ENCODE results near the gene PDCL3.

The PDCL3 gene

DNA sequence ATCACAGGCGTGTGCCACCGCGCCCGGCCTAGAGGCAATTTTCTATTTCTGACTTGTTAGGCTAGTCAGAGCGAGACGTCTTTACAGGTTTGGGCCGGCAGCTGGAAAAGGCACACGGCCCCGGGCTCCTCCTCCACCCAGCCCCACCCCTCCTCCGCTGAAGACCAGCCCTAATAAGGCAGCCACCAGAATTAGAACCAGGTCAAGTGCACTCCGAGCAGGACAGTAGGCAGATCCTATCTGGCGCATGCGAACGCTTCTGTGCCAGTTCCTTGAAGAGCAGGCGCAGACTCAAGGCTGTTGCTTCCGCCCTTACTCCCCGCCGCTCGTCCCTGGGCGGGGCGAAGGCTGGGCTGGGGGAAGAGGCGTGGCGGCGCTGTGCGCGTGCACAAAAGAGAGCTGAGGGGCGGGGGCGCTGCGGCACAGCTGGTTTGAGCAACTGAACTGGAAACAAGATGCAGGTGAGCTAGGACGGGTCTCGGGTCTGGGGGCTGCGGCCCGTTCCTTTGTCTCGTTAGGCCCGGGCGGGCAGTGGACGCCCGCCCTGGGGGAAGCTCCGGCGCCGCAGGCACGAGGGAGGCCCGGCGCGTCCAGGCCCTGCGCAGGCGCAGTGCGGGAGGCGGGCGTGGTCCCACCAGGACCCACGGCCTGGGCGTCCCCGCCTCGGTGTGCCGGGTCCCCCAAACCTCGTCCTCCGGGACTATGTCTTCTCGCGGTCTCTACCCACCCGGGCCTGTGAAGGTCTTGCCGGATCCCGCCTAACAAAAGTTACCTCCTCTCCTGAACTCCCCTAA lies at the start of gene PDCL3:
Gene PDCL3 (plus strand): TSS at position 381 of the 794 bp plus-strand sequence. CDS start 75 bp downstream, at position 456.
- DNase-seq (ENCODE audit: low read depth, low spot score) = peak; percentile 95

DNA sequence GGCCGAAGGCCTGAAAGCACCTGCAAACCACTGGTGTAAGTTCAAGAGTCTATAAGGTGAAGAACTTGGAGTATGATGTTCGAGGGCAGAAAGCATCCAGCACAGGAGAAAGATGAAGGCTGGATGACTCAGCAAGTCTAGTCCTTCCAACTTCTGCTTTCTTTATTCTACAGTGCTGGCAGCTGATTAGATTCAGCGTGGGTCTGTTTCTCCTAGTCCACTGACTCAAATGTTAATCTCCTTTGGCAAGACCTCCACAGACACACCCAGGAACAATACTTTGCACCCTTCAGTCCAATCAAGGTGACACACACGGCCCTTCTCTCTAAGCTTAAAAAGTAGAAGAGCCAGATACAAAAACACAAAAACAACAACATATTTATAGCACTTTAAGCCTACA lies 49.1 kb upstream of the PDCL3 start:
- DNase-seq (ENCODE audit: low read depth, low spot score) = no peak

DNA sequence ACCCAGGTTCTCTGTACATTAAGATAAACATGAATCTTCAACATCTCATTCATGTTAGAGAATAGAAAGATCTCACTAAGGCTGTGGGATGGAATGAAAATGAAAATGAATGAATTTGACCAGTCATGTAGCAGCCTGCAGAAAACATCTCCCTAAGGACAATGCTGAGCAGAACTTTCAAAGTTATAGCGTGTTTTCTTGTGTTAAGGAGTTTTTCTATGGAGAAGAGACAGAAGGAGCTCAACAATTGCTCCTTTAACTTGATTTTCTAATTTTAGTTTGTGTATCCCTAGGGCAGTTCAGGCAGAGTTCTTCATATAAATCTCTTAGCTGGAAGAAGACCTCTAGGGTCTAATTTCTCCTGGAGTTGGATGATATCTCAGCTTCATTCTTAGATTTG lies 45.2 kb upstream of the PDCL3 start:
- DNase-seq (ENCODE audit: low read depth, low spot score) = no peak

DNA sequence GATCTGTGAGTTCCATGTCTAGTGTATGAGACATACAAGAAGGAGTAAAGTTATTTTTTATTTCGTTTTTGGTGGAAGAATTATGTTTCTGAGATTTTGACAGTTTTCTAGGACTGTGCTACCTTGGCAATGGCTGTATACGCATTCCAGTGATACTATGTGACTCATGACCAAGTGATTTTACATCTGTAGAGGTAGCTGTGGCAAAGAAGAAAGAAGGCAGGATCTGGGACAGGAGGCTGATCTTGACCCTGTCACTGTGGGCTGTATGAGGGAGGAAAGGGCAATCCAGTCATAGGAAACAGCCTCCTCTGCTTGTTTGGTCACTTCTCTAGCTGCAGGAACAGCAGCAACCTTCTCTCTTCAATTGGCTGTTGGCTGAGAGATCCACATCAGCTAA lies 44.0 kb upstream of the PDCL3 start:
- no peak for DNase-seq (ENCODE audit: low read depth, low spot score)

DNA sequence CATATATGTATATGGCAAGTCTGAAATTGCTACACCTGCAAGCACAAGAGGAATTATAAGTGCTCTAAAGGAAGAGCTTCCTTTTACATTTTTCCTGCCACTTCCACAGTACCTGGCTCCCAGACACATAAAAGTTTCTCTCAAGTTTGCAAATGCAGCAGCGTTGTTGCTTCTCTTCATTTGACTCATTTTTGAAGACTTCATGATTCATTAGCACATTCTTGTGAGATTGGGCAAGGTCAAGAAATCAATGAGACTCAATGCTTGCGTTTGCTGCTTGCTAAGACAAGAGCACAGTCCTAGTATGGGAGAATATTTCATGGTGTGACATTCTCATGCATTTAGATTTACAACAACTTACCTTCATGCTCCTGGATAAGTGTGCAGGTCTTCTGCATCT lies 42.6 kb upstream of the PDCL3 start:
- DNase-seq (ENCODE audit: low read depth, low spot score) = no peak

DNA sequence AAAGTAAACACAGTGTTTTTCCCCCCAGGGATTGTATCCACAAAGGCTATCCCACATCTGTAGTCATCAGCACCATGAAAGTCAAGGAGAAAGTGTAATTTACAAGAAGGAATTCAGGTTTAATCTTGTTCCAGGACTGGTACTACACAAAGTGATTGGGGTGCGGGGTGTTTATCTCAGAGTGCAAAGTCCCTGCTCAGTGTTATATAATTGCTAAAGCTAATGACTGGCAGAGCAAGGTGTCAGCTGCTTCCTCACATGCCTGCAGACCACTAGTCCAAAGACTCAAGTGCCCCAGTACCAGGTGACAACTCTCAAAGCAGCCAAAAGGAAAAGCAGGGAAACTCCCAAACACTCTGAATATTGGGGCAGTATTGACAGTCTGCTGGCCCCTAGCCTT lies 40.4 kb upstream of the PDCL3 start:
- DNase-seq (ENCODE audit: low read depth, low spot score) = no peak

DNA sequence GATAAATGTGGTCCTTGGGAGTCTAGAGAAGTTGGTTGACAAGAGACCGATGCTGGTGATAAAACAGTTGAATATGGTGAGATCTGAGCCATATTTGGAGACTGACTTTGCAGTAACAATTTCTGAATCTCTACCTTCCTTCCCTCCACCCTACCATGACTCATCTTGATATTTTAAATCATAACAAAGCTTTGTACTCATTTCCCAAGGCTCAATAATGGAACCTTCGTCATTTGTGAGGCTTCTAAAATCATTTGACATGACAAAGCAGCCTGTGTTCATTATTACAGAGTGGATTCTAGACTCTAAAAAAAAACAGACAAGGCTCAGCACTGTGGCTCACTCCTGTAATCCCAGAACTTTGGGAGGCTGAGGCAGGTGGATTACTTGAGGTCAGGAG lies 38.5 kb upstream of the PDCL3 start:
- no peak for DNase-seq (ENCODE audit: low read depth, low spot score)

DNA sequence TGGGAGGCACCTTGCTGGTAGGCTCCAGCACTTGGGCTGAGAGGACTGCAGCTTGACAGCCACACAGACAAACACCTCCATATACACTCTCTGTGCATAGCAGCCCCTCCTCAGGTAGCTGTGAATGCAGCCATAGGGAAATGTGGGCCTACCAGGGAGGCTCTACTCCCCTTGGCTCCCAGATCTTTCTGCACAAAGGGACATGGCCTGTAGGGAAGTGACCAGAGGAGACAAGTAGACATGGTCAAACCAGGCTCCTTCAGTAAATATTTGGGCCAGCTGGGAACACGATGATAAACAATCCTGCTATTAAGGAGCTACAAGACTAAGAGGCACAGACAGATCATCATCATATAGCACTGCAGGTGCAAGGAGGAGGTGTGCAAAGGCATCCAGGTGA lies 35.9 kb upstream of the PDCL3 start:
- no peak for DNase-seq (ENCODE audit: low read depth, low spot score)

DNA sequence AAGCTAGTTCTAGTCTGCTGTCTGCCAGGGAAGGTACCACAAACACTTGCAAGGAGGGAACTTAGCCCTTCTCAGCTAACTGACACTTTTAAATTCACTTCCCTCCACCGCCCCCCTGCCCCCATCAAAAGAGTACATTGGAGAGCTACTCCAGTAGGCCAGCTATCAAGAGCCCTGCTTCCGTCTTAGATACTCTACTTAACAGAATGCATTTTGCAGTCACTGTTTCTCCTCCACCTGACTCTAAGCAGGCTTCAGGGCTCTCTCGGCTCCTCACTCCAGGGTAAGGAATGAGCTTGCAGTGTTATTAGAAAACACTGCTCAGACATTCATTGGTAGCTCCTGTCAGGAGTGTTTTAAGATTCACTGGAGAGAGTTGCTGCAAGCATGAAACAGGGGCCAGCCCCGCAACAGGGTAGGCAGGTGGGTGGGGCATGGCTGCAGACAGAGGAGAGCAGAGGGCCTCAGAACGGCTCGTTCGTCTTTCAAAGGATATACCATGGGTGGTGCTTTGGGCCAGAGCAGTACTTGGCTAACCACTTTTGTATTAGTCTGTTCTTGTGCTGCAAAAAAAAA lies 35.3 kb upstream of the PDCL3 start:
- no peak for DNase-seq (ENCODE audit: low read depth, low spot score)

DNA sequence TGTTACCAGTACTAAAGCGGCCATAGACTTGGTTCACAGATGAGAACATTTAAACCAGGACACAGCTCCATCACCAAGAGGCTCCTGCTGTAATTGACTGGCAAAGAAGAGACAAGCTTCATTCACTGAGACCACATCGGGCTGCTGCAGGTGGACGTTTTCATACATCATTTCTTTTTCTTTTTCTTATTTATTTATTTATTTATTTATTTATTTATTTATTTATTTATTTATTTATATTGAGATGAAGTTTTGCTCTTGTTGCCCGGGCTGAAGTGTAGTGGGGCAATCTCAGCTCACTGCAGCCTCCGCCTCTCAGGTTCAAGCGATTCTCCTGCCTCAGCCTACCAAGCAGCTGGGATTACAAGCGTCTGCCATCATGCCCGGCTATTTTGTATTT lies 33.6 kb upstream of the PDCL3 start:
- DNase-seq (ENCODE audit: low read depth, low spot score) = no peak

DNA sequence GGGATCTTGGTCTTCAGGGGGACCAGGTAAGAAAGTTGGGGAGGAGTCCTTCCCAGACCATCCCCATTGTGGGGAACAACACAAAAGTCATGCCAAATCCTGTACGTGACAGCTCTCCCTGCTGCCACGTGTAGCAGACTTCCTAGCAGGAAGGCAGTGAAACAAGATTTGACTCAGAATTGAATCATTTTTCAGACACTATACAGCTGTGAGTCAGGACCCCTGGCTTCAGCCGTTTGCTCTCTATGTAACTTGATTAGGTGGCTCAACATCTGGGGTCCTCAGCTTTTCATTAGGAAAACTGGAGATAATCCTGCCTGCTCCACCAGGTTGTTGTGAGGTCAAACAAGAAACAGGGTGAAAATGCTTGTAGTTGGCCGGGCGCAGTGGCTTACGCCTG lies 32.9 kb upstream of the PDCL3 start:
- no peak for DNase-seq (ENCODE audit: low read depth, low spot score)

DNA sequence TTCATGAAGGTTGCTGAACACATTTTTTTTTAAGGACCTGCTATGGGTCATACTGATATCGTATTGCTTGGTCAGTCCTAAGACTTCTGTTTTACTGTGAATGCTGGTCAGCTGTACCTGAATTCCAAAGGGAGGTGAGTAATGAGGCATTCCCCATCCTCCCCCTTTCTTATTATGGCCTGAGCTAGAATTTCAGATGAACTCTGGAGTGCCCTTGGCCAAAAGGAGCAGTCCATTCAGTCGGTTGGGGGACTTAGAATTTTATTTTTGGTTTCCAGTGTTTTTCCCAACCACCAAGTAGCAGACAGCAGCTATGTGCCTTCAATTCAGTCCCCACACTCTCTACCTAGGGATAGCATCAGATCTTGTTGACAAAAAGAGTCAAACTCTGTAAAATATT lies 26.9 kb upstream of the PDCL3 start:
- DNase-seq (ENCODE audit: low read depth, low spot score) = no peak

DNA sequence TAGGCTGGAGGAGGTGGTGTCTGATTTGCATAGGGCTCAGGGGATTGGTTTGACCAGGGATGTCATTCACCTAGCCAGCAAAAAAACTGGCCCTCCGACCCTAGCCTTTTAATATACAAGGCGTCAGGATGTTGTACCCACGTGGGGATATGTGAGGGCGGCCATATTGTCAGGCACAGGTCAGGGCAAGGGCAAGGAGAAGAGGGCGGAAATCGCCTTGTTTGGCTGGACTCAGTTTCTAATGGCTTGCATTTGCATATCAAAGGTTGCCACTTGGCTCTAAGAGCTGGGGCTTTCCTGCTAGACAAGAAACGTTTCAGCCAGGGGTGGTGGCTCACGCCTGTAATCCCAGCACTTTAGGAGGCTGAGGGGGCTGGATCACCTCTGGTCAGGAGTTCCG lies 24.9 kb upstream of the PDCL3 start:
- peak; percentile 48 for DNase-seq (ENCODE audit: low read depth, low spot score)

DNA sequence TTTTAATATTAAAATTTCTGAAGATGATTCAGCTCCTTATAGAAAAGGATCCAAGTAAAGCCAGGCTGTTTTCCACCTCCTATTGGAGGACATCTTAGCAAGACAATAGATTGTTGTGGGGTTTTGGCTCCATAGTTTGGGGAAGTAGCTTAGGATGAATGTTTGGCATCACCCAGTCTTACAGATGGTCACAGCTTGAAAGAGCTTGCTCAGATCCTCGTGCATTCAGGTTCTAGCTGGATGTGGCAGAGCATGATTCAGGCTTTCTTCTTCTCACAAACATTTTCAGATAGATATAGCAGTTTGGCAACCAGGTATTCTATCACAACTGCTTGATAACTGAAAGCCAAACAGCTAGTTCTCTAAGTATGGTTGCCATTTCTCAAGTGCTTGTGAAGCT lies 23.6 kb upstream of the PDCL3 start:
- DNase-seq (ENCODE audit: low read depth, low spot score) = no peak

DNA sequence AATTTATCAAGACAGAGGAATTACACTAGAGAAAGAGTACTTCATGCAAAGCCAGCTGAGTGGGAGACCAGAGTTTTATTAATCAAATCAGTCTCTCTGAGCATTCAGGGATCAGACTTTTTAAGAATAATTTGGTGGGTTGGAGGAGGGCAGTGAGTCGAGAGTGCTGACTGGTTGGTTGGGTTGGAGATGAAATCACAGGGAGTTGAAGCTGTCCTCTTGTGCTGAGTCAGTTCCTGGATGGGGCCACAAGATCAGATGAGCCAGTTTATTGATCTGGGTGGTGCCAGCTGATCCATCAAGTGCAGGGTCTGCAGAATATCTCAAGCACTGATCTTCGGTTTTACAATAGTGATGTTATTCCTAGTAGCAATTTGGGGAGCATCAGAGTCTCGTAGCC lies 21.4 kb upstream of the PDCL3 start:
- no peak for DNase-seq (ENCODE audit: low read depth, low spot score)

DNA sequence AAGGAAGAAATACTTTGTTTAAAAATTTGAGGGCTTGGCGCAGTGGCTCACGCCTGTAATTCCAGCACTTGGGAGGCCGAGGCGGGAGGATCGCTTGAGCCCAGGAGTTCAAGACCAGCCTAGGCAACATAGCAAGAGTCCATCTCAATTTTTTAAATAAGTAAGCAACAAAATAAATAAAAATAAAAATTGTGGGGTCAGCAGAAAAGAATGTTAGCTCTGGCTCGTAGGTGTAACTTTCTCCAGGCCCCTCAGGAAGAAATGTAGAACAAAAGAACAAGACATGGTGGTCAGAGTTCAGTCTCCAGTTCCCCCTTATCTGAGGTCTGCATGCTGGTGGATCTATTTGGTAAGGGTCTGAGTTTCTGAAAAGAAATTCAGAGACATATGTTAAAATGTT lies 20.4 kb upstream of the PDCL3 start:
- no peak for DNase-seq (ENCODE audit: low read depth, low spot score)

DNA sequence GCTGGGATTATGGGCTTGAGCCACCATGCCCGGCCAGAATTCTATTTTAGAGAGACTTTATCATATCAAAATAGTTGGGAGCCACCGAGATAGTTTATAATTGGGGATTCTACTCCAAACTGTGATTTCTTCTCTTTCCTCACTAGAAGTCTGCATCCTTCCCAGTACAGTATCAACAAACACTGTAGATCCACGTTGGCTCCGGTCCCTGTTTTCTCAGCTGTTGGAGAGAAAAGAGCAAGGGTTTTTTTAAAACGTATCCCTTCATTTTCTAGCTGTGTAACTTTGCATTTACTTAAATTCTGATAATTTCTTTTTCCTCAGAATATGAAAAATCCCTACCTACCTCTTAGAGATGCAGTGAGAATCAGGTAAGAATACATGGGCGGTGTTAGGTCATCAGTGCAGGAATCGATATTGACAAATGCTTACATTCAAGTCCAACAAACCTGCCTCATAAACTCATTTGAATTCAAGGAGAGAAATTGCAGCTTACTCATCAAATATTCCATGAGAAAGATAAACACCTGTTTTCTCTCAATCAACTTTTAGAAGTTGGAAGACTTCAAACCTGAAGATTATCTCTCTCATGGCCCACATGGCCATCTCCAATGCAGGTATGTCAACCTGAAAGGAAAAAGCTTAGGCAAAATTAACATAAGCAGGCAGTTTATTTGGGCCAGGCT lies 17.7 kb upstream of the PDCL3 start:
- DNase-seq (ENCODE audit: low read depth, low spot score) = no peak

DNA sequence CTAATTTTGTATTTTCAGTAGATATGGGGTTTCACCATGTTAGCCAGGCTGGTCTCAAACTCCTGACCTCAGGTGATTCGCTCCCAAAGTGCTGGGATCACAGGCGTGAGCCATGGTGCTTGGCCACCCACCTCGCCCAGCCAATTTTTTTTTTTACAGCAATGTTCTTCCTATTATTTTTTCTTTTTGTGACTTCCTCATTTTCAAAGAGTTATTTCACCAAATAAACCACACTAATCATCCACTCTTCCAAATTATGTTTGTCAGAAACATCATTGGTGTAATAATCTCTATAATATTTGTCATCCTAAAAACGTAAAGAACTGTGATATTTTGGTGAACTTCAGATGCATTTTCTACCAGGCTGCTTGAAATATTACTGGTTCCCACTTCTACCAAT lies 16.3 kb upstream of the PDCL3 start:
- no peak for DNase-seq (ENCODE audit: low read depth, low spot score)

DNA sequence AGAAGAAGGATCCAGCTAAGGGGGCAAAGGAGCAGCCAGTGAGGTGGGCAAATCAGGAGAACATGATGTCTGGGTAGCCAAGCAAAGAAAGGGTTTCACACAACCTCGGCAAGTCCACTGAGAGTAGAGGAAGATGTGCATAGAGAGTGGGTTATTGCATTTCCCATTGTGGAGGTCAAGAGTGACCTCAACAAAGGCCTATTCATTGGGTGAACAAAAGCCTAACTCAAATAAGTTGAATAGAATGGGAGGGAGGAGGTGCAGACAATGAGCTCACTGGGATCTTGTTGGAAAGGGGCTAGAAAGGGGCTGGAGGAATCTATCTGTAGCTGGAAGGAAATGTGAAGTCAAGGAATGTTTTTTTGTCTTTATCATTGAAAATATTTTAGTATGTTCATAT lies 14.0 kb upstream of the PDCL3 start:
- no peak for DNase-seq (ENCODE audit: low read depth, low spot score)

DNA sequence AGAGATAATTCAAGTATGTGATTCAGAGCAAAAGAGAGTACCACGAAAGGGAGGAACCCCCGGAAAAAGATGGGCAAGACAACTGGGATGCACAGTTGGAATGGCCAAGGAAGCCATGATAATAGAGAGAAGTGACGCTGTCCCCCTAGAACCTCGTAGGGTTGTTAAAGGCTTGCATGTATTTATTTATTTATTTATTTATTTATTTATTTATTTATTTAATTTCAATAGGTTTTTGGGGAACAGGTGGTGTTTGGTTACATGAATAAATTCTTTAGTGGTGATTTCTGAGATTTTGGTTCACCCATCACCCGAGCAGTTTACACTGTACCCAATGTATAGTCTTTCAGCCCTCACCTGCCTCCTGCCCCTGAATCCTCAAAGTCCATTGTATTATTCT lies 11.5 kb upstream of the PDCL3 start:
- no peak for DNase-seq (ENCODE audit: low read depth, low spot score)

DNA sequence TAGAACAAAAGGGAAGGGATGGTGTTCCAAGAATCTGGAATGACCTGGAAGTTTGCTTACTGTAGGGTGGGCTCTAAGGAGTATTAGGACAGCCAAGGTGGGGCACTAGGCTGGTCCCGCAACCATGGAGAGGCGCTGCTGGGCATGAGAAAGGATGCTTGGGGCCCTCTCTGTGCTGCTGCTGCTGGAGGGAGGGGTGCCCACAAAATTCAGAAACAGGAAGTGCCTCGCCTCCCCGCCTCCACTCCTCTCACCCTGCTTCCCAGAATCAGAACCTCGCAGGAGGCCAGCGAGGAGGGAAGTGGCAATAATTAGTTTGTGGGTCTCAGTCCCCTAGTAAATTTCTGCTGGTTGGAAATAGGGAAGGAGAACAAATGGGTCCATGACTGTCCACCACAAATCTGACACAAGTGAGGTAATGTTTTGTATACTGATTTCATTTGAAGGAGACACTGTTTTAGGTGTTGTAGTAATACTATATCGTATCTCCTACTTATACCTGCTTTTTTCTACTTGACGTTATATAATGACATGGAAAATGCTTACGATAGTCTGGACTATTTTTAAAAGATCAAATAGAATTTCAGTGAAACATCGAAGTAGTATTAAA lies 7.9 kb upstream of the PDCL3 start:
- DNase-seq (ENCODE audit: low read depth, low spot score) = no peak

DNA sequence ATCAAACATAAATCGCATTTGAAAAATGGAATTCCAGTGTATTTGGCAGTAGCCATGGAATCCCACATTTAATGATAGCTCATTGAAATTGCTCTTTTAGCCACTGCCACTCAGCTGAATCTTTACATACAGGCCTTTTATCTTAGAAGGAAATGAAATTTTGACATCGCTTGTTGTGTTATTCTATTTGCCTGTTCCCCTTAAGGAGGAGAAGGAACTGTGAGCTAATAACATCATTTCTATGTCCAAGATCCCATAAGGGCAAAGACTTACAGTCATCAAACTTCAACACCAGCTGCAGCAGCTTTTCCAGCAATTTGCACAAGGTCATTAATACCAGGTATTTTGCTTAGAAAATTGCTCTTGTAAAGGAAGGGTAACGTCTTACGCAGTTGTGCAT lies 6.0 kb upstream of the PDCL3 start:
- DNase-seq (ENCODE audit: low read depth, low spot score) = no peak
